Camera-type eye (tissue), 1 donor: ENCODE measurements around the gene KCNC2. TPM values are rescaled to one million over a fixed set of nuclear protein-coding genes. Genes with fewer than 3 reads are reported as not detected.

Source experiments
- total RNA-seq: library from RNA; depleted of rRNA; stranded (reverse); fragments of >200 nt; gene quantifications from one replicate; pipeline ENCODE4 v1.2.3, GENCODE V29; 2014

KCNC2 gene
- 7.5 TPM for total RNA-seq

GRCh38 chr12:75209812-75210138 lies at the start of gene KCNC2:
Gene KCNC2 (minus strand): TSS chr12:75209839.

Other genes starting within 250 kb of the KCNC2 start
- gene CAPS2, start 120.5 kb upstream of the KCNC2 start, total RNA-seq: 31.2 TPM
- gene GLIPR1L1, start 124.8 kb upstream of the KCNC2 start, total RNA-seq: not detected
- 4.5 TPM for gene GLIPR1L2, start 181.2 kb upstream of the KCNC2 start, total RNA-seq